MM.1S (cell line): ENCODE measurements around the gene RET.

Experiments
- EZH2 ChIP-seq: fragments of 300-600 bp; sonication (generic); optimal IDR thresholded peaks from 2 replicates; pipeline ENCODE3; 2017; ENCODE audit warnings: low read depth, mild to moderate bottlenecking, antibody characterized with exemption, low read length, mixed read lengths
- EZH2phosphoT487 ChIP-seq: fragments of 300-600 bp; sonication (generic); IDR thresholded peaks from 2 replicates; pipeline ENCODE4 v1.6.1; 2018; ENCODE audit warnings: antibody characterized with exemption, low read length
- TF ChIP-seq, protein P1 (sequence below): fragments of 300-600 bp; sonication (generic); IDR thresholded peaks from 2 replicates; pipeline ENCODE4 v1.5.1; 2016; ENCODE audit warnings: antibody characterized with exemption, low read length, mixed read lengths

DNA sequence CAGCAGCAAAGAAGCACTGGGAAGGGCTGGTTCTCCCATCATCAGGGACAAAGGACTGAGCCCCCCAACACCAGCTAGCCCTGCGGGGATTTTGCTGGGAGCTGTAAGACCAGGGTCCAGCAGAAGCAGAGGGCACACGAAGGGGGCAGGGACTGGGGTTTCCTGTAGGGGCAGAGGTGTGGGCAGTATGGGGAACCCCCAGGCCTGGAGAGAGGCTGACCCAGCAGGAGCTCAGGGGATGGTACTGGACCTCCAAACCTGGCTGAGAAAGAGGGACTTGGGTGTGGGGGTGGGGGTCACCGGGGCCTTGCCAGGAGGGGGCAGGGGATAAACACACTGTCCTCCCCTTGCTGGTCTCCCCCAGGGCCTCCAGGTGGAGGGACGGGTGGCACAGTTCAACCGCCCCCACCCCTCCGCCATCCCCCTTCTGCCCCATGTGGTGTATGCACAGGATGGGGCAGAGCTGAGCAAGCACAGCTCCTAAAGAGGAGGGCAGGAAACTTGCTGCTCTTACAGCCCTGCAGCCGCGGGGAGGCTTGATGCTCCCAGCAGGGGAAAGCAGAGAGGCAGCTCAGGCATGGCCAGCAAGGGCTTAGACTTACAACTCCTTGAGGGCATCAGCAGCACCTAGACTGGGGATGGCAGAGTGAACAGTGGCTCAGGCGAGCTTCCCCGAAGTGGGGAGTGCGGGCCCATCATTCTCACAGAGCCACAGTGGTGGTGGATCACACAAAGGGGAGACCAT is 12.4 kb upstream of the RET start:
- TF ChIP-seq EZH2 (no peak), EZH2phosphoT487 (no peak)
- TF ChIP-seq, protein P1, sequence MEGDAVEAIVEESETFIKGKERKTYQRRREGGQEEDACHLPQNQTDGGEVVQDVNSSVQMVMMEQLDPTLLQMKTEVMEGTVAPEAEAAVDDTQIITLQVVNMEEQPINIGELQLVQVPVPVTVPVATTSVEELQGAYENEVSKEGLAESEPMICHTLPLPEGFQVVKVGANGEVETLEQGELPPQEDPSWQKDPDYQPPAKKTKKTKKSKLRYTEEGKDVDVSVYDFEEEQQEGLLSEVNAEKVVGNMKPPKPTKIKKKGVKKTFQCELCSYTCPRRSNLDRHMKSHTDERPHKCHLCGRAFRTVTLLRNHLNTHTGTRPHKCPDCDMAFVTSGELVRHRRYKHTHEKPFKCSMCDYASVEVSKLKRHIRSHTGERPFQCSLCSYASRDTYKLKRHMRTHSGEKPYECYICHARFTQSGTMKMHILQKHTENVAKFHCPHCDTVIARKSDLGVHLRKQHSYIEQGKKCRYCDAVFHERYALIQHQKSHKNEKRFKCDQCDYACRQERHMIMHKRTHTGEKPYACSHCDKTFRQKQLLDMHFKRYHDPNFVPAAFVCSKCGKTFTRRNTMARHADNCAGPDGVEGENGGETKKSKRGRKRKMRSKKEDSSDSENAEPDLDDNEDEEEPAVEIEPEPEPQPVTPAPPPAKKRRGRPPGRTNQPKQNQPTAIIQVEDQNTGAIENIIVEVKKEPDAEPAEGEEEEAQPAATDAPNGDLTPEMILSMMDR, result no peak
